Mesangial cell (primary cell): ENCODE results near the gene ATG9A. TPM values are rescaled to one million over a fixed set of nuclear protein-coding genes. Genes with fewer than 3 reads are reported as not detected.

Source experiments
- total RNA-seq: library from RNA; depleted of rRNA; stranded (reverse); fragments of >200 nt; gene quantifications from 2 replicates; pipeline ENCODE4 v1.2.3, GENCODE V29; 2015

Gene ATG9A
- 53.1 and 68.1 TPM in 2 replicates for total RNA-seq

DNA sequence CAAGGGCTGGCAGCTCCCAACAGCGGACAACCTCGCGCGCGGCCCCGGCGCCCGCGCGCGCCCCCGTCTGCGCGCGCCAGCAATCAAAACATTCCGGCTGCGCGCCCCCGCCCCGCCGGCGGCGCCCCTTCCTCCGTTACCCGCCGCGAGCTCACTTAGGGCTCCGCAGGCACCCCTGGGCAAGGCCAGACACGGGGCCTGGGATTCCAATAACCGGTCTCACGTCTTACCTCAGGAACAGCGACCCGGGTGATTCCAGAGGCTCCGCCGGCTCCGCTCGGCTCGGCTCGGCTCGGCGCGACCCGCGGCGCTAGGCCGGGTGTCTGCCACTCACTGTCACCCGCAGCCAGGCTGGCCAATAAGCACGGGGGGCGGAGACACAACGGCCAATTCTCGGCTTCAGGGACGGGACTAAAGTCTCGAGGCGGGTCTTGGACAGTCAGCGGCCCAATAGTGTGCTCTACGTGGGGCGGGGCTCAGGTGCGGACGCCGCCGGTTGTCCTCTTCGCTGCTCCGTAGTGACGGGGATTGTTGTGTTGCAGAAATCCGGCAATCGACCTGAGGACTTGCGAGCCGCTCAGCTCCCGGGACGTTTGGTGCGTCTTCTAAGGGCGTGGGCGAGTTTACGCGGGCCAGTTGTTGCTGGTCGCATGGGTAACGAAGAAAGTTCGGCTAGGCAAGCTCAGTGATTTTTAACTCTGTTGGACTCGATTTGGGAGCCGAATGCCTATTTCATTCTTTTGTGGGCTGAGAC, at the start of gene ATG9A, which contains the start of gene ANKZF1:
ATG9A (minus strand) TSS at position 332 of the 754 bp plus-strand sequence. CDS start 1,612 bp downstream, outside the sequence.
ANKZF1 (plus strand) TSS at position 502 of the 754 bp plus-strand sequence. CDS start 452 bp downstream, outside the sequence.

DNA sequence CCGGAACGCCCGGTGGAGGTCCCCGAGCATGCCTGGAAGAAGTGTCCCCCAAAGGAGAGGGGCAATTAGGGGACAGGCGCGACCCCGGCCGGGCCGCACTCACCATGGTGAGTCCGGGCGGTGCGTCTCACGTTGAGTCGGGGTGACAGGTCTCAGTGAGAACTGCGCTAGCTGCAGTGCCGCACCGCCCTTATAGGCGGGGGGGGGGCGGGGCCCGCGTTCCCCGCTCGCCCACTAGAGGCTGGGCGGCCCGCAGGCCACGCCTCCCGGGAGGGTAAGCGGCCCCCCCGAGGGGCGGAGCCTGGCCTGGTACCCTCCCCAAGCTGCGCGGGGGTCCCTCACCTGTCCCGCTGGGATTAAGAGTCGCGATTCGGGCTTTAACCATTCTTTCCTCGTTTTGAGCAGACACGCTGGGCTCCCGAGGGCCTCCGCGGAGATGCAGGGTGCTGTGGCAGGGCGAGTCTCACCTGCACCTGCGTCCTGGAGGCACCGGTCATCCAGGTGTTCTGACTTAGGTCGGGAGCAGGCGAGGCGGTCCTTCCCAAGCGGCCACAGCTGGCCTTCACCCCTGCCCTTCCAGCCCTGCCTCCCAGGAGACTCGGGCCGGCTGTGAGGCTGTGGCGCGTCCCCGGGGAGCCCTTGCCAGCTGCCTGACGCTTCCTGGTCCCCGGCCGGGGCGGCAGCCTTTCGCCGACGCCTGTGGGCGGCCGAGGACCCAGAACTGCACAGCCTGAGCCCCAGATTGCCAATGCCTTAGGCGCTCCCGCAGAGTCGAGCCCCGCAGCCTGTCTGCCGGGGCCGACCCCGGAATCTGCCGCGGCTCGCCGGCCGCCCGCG, 24.5 kb upstream of the ATG9A start, which contains the start of gene TUBA4A:
TUBA4A (minus strand) TSS at position 166 of the 837 bp plus-strand sequence; CDS start at position 106, 60 bp downstream.

DNA sequence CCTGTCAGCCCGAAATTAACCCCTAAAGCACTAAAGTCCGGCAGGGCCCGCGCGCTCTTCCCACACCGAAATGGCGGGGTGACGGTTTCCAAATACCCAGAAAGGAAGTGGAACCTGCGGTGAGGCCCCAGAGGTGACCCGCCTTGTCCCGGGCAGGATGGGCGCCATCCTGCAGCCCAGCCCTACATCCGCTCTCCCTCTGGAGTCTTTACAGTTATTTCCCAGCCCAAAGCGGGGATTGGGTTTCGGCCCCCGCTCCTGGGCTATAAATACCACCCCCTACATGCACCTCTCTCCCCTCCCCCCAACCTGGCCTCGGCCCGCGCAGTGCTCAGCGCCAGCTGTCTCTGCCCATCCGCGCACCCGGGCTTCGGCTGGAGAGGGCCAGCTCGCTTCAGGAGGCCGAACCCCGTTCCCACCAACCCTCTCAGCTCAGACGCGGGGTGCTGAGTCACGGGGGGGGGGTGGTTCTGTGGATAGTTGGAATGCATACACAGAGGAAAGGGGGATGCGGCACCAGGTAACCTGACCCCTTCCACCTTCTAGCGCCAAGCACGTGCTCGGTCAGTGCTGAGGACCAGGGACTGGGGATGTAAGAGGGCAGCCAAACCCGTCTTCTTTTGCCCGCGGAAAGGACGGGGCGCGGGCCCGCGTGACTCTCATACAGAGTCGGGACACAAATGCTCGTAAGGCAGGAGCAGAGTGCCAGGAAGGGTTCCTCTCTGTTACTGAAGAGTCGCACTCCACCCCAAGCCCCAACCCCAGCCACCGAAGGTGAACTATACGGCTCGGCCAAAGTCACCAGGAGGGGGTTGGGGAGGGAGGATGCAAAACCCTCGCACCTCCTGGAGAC, 23.7 kb upstream of the ATG9A start, which contains the start of gene TUBA4B:
TUBA4B (plus strand) TSS at position 344 of the 853 bp plus-strand sequence; CDS start at position 509, 165 bp downstream.

GRCh38 chr2:219245148-219245898, 15.9 kb upstream of the ATG9A start, which contains the start of the genes GLB1L and STK16:
GLB1L (minus strand) TSS chr2:219245444; CDS start chr2:219243573, 1,871 bp downstream.
STK16 (plus strand) TSS chr2:219245479; CDS start chr2:219246000, 521 bp downstream.

GRCh38 chr2:219218732-219219701, 10.4 kb downstream of the ATG9A start, which contains the start of gene ABCB6:
ABCB6 (minus strand) TSS chr2:219218958; CDS start chr2:219218673, 285 bp downstream.

DNA sequence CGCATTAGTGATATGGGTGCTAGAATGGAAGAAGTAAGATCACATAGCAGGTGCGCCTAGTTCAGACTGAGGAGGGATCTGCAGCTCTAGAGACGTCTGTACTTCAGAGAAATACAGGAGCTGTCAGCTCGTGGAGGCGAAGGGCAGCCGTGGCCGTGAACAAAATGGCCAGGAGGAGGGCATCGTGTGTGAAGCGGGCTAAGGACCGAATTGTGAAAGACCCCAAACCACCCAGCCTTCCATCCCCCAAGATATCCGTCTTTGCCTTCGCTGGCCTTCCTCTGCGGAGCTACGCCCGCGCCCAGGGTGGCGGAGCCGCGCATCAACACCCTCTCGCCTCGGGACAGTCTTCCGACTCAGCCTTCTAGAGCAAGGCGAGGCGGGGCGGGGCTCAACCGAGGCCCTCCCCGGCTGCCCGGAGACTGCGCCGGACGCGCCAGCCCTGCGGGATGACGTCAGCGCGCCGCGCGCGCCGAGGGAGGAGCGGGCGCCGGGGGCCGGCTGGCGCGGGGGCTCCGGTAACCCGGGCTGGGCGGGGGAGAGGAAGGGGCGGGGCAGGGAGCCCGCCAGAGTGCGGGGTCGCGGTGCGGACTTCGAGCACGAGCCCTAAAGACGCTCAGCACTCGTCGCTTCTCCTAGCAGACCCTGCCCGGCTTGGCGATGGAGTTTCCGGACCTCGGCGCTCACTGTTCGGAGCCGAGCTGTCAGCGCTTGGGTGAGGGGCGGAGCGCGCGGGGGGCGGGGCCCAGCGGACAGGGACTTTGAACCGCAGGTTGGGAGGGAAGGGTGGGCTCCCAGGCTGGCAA, 22.9 kb downstream of the ATG9A start, which contains the start of gene ZFAND2B:
ZFAND2B (plus strand) TSS at position 455 of the 806 bp plus-strand sequence; CDS start at position 661, 206 bp downstream.

DNA sequence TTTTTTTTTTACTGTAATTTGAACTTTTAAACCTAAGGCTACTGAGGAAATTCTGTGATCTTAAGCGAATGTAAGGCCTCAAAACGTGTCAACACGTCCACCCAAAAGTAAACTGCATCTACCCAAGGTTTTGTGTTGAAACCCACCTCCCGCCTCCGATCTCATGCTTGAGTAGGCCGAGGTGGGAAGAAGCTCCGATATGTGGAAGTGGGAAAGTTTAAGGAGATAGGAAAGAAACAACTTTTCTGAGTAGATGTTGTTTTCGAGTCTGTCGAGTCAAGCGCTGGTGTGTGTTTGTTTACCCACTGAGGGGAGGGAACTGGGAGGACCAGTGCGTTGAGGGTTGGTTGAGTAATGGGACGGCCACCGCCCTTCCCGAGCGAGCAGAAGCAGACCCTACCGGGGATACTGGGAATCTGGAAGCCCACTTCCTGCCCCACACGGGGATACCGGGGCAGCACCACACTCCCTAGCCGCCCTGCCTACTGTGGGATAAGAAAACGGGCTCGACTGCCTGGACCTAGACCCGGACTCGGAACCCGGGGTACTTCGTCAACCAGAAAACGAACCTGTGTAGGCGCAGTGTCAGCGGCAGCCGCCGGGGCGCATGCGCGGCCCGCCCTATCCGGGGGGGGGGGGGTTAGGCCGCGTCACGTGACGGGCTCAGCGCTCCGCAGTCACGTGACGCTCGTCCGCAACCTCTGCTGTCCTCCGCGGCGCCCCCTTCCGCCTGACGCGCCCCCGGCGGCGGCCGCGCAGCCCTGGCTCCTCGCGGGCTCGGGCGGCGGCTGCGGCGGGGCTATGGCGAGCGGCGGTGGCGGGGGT, 51.7 kb downstream of the ATG9A start, which contains the start of gene RETREG2:
RETREG2 (plus strand) TSS at position 724 of the 825 bp plus-strand sequence; CDS start at position 802, 78 bp downstream.

GRCh38 chr2:219176818-219177551, 52.5 kb downstream of the ATG9A start, which contains the start of gene CNPPD1:
CNPPD1 (minus strand) TSS chr2:219176925; CDS start chr2:219176828, 97 bp downstream.

DNA sequence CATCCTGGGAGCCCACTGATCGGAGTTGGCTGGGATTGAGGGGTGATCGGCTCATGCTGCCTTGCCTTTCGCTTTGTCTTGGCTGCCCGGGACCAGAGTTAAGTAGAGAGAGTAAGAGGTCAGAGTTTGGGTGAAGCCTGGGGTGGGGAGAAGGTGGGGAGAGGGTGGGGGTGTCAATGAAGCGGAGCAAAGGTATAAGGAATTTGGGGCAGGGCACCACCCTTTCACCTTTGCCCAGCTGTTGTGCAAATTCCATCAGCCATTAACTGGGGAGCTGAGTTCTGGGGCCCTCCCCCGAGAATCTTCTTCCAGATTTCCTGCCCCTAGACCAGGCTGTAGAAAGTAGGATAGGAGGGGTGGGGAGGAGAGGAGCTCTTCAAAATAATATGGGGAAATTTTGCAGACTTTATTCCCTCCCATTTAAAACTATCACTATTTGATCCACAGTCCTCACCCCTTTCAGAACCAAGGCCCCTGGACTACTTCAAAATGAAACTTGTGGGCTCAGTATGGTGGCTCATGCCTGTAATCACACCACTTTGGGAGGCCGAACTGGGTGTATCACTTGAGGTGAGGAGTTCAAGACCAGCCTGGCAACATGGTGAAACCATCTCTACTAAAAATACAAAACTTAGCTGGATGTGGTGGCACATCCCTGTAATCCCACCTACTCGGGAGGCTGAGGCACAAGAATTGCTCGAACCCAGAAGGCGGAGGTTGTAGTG, 59.3 kb downstream of the ATG9A start, which contains the start of gene SLC23A3:
SLC23A3 (minus strand) TSS at position 100 of the 725 bp plus-strand sequence; CDS start at position 55, 45 bp downstream.

Other genes starting within 250 kb of the ATG9A start
- not detected in 2 replicates for gene FEV, start 244.5 kb downstream of the ATG9A start, total RNA-seq
- gene CRYBA2, start 236.2 kb downstream of the ATG9A start, total RNA-seq: not detected in 2 replicates
- gene CFAP65, start 188.1 kb downstream of the ATG9A start, total RNA-seq: 0.13 TPM in 1 of 2 replicates, not detected in the other
- not detected in 2 replicates for gene IHH, start 168.7 kb downstream of the ATG9A start, total RNA-seq
- gene NHEJ1, start 68.8 kb downstream of the ATG9A start, total RNA-seq: 12.9 and 20.2 TPM in 2 replicates
- under 0.01 and 0.25 TPM in 2 replicates for gene SLC23A3, start 59.6 kb downstream of the ATG9A start, total RNA-seq
- gene CNPPD1, start 52.7 kb downstream of the ATG9A start, total RNA-seq: 25.1 and 31.6 TPM in 2 replicates
- gene RETREG2, start 51.4 kb downstream of the ATG9A start, total RNA-seq: 40.6 and 51.7 TPM in 2 replicates
- 25.3 and 25.9 TPM in 2 replicates for gene ZFAND2B, start 22.9 kb downstream of the ATG9A start, total RNA-seq
- 7.6 and 12.7 TPM in 2 replicates for gene ABCB6, start 10.7 kb downstream of the ATG9A start, total RNA-seq
- 22.0 and 25.9 TPM in 2 replicates for gene ANKZF1, start 170 bp upstream of the ATG9A start, total RNA-seq
- gene GLB1L, start 15.8 kb upstream of the ATG9A start, total RNA-seq: 10.3 and 23.1 TPM in 2 replicates
- gene STK16, start 15.8 kb upstream of the ATG9A start, total RNA-seq: 19.2 and 22.7 TPM in 2 replicates
- not detected in 2 replicates for gene TUBA4B, start 23.6 kb upstream of the ATG9A start, total RNA-seq
- gene TUBA4A, start 24.3 kb upstream of the ATG9A start, total RNA-seq: 36.1 and 129 TPM in 2 replicates
- gene DNAJB2, start 49.7 kb upstream of the ATG9A start, total RNA-seq: 24.6 and 57.0 TPM in 2 replicates
- 0.49 and 0.63 TPM in 2 replicates for gene PTPRN, start 79.8 kb upstream of the ATG9A start, total RNA-seq
- gene RESP18, start 103.1 kb upstream of the ATG9A start, total RNA-seq: not detected in 2 replicates
- gene DNPEP, start 158.3 kb upstream of the ATG9A start, total RNA-seq: 36.3 and 73.0 TPM in 2 replicates
- gene DES, start 188.7 kb upstream of the ATG9A start, total RNA-seq: 0.98 and 30.6 TPM in 2 replicates
- gene SPEG, start 205.2 kb upstream of the ATG9A start, total RNA-seq: 6.8 and 24.8 TPM in 2 replicates